COLO668 (cell line): ENCODE measurements around the gene ZNF878.

Source experiments
- DNase-seq: peaks from one replicate; lab custom pipeline; 2025; ENCODE audit not compliant: unreplicated experiment; lab: John Stamatoyannopoulos, UW

ZNF878 gene

DNA sequence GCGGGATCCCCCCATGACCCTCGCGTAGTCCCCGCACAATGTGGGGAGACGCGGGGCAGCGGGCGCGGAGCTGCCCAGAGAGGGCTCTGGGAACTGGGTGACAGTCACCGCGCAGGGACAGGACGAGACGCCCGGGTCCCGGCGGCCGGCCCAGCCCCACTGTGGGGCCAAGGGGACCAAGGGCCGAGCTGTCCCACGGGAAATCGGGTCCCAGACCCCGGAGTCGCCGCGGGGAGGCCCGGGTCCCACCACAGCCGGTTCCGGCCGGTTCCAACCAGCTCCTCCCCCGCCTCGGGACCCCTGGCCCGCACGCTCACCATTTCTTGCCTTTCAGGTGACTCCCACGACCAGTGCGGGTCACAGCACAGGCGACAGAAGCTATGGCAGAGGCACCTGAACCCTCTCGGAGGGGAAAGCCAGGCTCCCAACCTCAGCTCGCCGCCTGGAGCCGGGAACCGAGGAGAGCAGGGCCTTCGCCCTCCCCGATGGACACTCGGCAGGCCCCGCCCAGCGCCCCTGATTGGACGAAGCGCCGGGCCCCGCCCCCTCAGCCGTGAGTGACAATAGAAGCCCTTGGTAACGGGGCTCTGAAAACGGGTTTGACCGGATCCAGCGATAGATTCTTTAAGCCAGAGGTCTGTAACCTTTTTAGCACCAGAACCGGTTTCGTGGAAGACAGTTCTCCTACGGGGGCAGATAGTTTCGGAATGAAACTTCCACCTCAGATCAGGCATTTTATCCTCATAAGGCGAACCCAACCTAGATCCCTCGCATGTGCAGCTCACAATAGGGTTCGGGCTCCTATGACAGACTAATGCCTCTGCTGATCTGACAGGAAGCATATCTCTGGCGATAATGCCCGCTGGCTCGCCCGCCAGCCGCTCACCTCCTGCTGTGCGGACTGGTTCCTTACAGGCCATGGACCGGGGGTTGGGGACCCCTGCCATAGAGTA, 17.3 kb downstream of the ZNF878 start, which contains the start of gene ZNF433:
Gene ZNF433, minus strand, starts transcription at position 460 of the 953 bp plus-strand sequence. Its CDS starts 140 bp downstream, at position 320.
- peak; percentile 98 for DNase-seq

DNA sequence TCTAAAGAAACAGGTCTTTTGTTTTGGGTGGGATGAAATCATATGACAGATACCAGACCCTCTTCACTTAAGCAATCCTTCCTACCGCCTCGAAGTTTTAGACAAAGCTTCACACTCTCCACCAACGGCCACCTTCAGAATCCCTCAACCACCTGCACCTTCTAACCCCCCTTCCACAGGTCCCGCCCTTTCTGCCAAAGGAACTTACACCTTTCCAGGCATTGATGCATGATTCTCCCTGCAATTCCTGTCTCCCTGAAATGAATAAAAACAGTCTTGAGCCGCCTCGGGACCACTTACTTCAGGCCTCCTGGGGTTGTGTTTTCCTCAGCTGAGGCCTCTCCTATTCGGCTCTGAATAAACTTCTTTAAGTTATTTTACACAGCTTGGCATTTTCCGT, 18.1 kb downstream of the ZNF878 start:
- DNase-seq, result no peak

- no peak for DNase-seq
These were observed 18.6 kb downstream of the ZNF878 start for GRCh38 chr19:12034198-12034597.

DNA sequence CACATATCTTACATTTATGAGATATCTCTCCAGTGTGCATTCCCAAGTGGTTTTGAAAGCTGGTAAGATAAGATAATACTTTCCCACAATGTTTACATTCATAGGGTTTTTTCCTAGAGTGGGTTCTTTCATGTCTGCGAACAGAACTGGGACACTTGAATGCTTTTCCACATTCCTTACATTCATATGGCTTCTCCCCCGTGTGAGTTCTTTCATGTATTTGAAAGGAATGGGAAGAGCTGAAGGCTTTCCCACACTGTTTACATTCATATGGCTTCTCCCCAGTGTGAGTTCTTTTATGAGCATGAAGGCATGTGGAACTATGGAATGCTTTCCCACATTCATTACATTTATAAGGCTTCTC, 37.0 kb downstream of the ZNF878 start:
- DNase-seq, result no peak

GRCh38 chr19:12015015-12015752, 37.6 kb downstream of the ZNF878 start:
- no peak for DNase-seq

- no peak for DNase-seq
These were observed 52.4 kb downstream of the ZNF878 start for GRCh38 chr19:12000152-12000981.

DNA sequence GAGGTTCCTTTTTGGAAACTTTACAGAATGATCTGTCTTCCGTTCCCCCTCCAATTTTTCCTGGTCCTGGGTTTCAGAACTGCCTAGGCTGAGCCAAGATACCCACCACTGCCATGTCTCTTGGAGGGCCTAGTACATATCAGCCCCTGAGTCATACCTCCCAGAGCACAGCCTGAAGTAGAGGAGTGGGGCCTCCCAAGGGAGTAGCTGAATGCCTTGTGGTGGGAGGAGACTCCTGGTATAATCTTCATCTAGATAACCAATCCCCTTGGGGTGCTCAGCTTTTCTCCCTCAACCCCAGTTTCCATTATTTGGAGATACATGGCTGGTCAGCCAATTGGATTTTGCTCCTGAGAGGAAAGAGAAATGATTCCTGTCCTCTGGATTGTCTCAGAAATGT, 57.6 kb downstream of the ZNF878 start:
- no peak for DNase-seq
